CD4-positive, alpha-beta T cell treated with Interleukin-17A for 4 hours (primary cell): ENCODE results near the gene ELOF1.

Source experiments
- DNase-seq: peaks from one replicate; pipeline ENCODE4 v3.0.0-alpha.2; 2020; ENCODE audit warnings: mixed read lengths

Gene ELOF1

GRCh38 chr19:11534538-11534937 lies 24.5 kb downstream of the ELOF1 start:
- DNase-seq, result no peak

- peak; percentile 20 for DNase-seq
Observed at GRCh38 chr19:11530432-11530831, 28.6 kb downstream of the ELOF1 start.

DNA sequence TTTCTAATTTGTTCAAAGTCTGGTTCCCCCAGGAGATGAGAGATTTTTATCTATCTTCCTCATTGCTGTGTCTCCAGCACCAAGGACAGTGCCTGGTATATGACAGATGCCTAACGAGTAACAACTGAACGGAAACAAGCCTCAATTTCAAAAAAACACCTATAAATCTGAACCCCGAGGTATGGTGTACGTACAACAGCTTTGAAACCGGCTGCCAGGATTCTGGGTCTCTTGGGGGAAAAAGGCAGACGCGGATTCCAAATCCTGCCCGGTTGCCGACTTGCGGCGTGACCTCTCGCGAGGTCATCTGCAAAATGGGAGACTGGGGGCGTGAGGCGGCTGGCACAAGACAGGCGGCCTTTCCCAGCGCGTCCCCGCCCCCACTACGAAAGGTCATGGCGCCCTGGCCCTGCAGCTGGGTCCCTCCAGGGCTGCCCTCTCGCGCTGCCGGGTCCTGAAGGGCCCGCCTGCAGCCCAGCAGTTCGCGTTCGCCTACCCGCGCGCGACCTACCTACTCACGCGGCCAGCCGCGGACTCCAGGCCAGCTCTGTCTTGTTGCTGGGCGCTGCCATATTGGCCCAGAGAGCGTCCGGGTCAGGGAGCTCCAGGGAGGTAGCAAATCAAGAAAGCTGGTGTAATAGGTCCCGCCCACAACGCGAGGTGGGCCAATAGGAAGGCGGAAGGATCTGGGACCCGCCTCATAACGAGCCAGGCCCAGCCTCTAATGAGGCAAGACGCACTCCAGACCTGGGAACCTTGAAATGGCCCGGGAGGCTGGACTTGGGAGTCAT lies 30.3 kb downstream of the ELOF1 start, which contains the start of gene ECSIT:
ECSIT (minus strand) TSS at position 584 of the 791 bp plus-strand sequence. CDS start 9,964 bp downstream, outside the sequence.
- DNase-seq, result peak; percentile 92

DNA sequence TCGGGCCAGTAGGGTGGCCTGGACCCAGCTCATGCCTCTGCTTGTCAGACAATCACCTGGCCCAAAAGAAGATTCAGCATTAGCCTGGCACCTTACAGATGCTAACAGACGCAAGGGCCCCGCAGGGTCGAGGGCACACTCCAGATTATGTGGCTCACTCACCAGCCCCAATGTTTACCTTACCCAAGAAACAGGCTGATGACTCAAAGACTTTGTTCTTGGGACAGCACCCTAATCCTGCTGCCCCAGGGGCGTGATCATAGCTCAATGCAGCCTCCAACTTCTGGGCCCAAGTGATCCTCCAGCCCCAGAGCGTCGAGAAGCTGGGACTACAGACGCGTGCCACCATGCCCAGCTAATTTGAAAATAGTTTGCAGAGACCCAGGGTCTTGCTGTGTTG lies 39.9 kb downstream of the ELOF1 start:
- DNase-seq, result no peak

- no peak for DNase-seq
Observed at GRCh38 chr19:11513946-11514345, 45.1 kb downstream of the ELOF1 start.

GRCh38 chr19:11510444-11510843 lies 48.6 kb downstream of the ELOF1 start:
- no peak for DNase-seq

GRCh38 chr19:11507370-11508078 lies 51.5 kb downstream of the ELOF1 start:
- no peak for DNase-seq

DNA sequence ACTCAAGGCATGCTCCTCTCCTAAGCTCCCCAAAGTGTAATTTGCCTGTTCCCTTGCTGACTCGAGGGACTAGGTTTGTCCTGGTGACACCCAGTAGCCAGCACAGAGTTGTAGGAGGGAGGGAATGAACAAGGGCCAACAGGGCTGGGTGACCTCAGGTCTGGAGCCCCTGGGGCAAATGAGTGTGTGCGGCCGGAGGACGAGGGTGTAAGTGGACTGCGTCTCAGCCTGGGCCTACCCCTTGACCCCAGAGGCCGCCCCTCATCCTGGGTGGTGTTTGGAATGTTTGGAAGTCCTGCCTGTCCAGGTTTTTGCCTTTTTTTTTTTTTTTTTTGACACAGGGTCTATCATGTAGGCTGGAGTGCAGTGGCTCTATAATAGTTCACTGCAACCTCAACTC lies 52.1 kb downstream of the ELOF1 start:
- DNase-seq, result no peak

DNA sequence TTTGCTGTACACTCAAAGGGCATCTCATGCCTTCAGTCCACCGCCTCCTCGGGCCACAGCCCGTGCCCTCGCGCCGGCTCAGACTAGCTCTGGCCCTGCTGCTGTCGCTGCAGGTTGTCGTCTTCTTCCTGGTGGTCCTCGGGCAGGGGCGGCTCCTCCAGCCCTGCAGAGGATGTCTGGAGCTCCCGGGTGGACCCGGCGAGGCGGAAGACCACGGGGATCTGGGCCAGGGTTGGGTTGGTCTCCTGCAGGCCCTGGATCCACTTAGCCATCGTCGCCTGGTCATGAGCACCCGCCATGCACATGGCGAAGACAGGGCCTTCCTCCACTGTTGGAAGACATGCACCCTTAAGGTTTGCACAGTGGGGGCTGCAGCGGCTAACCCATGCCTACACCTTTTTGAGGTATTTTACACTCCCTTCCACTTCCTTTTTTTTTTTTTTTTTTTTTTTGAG lies 52.9 kb downstream of the ELOF1 start:
- no peak for DNase-seq

DNA sequence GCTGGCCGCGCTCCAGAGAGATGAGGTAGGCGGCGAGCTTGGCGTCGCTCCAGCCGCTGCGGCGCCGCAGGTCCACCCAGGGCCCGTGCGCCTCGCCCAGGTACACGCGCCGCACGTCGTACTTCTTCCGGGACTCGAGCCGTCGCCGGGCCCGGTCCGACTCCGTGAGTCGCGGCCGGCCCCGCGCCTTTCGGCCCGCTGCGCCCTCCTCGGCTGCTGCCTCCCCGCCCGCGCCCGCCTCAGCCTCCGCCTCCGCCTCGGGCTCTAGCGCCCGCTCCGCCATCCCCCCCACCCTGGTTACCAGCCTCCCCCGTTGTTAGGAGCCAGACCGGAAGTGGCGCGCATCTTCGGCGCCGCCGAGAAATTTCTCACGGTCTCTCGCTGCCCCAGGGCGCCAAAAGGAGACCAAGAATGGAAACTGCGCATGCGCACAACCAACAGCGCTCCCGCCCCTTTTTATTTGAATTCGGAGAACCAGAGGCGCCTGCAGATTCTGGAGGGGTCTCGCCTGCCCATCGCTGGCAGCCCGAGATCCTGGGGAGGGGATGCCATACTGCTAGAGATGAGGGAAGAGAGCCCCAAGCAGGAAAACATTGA lies 53.4 kb downstream of the ELOF1 start, which contains the start of gene ZNF653:
ZNF653 (minus strand) TSS at position 336 of the 597 bp plus-strand sequence; CDS start at position 283, 53 bp downstream.
- peak; percentile 96 for DNase-seq

GRCh38 chr19:11505032-11505503 lies 54.0 kb downstream of the ELOF1 start:
- peak; percentile 99 for DNase-seq

DNA sequence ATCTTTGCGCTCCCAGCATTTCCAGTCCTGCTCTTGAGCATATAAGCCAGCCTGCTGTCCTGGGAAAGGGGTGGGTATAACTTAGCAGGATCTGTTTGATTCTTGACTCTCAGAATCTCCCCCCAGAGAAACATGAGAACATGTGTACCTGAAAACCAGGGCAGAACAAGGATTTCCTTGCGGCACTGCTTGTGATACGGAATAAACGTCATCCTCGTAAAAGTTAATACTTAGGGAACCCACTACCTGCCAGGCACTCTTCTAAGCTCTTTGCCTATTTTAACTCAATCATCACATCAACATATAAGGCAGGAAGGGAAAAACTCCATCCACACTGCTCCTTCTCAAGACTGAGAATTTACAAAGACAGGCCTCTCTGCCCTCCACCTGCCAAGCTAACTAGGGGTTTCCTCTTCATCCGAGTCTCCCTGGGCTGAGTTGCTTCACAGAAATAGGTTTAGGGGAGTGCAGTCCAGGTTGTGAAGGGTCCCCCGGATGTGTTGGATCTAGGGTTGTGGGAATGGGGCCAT lies 54.5 kb downstream of the ELOF1 start:
- no peak for DNase-seq
